T-helper 17 cell (primary cell): ENCODE data around the gene PAGE2B. TPM values are rescaled to one million over a fixed set of nuclear protein-coding genes. Genes with fewer than 3 reads are reported as not detected.
"Not testable (repeated sequence)": the region's sequence is repeated elsewhere in the genome, so short reads cannot be mapped to it uniquely, and the experiment has no call there.

ENCODE experiments used
- ATAC-seq: fragments of 150-1000 bp; cut with Tn5 transposase; 2 replicates; pipeline ENCODE4 v1.10.0; 2021; ENCODE audit warnings: mild to moderate bottlenecking, moderate library complexity
- DNase-seq, 3 donors: peaks; one replicate each; pipeline versions ENCODE4 v3.0.0 to v3.0.0-alpha.2; 2020 to 2021
- H3K9me3 ChIP-seq: one replicate; pipeline ENCODE4 v1.7.0; 2013; ENCODE audit warnings: low read length, mild to moderate bottlenecking; ENCODE audit not compliant: control insufficient read depth, poor library complexity, severe bottlenecking
- H3K27ac Mint-ChIP-seq: one replicate; pipeline ENCODE4 v1.8.0; 2022; ENCODE audit warnings: mild to moderate bottlenecking, moderate library complexity, mixed read lengths
- H3K27me3 Mint-ChIP-seq: one replicate; pipeline ENCODE4 v1.8.0; 2022; ENCODE audit warnings: mixed read lengths
- H3K36me3 Mint-ChIP-seq: one replicate; pipeline ENCODE4 v1.8.0; 2022; ENCODE audit warnings: low read depth, mixed read lengths
- H3K4me1 Mint-ChIP-seq: one replicate; pipeline ENCODE4 v1.8.0; 2022; ENCODE audit warnings: mild to moderate bottlenecking, mixed read lengths
- H3K4me3 Mint-ChIP-seq: one replicate; pipeline ENCODE4 v1.8.0; 2022; ENCODE audit warnings: mild to moderate bottlenecking, moderate library complexity, mixed read lengths
- total RNA-seq, 4 donors: library from RNA in 2 of 4; stranded (reverse) in 2 of 4; gene quantifications; one replicate each; pipeline ENCODE4 v1.2.3 and lab custom pipeline; 2022 to 2026

Gene PAGE2B
- total RNA-seq (not detected), total RNA-seq (lab: John Stamatoyannopoulos, UW) (0.08 to 1.5 reads per million in 2 donors)

- DNase-seq (no peak), ATAC-seq (no peak)
- Mint-ChIP-seq H3K4me1 (no peaks in the 10 kb centered on the region), H3K36me3 (peaks cover 4% of the 10 kb centered on the region), H3K4me3 (no peak within 1 kb of the TSS), H3K27me3 (peaks cover 5% of the 10 kb centered on the region), H3K27ac (no peak within 1 kb of the TSS)
- H3K9me3 ChIP-seq = no peaks in the 10 kb centered on the region
Measured at GRCh38 chrX:55074851-55075467, at the start of gene PAGE2B. Gene PAGE2B, plus strand, starts transcription at chrX:55075030. Its CDS starts 1,012 bp downstream, at chrX:55076042.

- Mint-ChIP-seq H3K4me3 (no peak overlapping the region), H3K27me3 (no peaks in the 10 kb centered on the region), H3K4me1 (peaks cover 5% of the 10 kb centered on the region), H3K36me3 (peaks cover 11% of the 10 kb centered on the region), H3K27ac (peak overlapping the region; percentile 77)
- ATAC-seq = no peak
- no peak for DNase-seq
- no peaks in the 10 kb centered on the region for H3K9me3 ChIP-seq
Measured at GRCh38 chrX:55026143-55026542, 48.7 kb upstream of the PAGE2B start.

- H3K27me3 Mint-ChIP-seq = no peaks in the 10 kb centered on the region
- H3K9me3 ChIP-seq = no peaks in the 10 kb centered on the region
- H3K36me3 Mint-ChIP-seq = peaks cover 8% of the 10 kb centered on the region
- no peak overlapping the region for H3K4me3 Mint-ChIP-seq
- ATAC-seq (no peak), DNase-seq (no peak)
- peak overlapping the region; percentile 77 for H3K27ac Mint-ChIP-seq
- H3K4me1 Mint-ChIP-seq = peaks cover 5% of the 10 kb centered on the region
Measured at GRCh38 chrX:55026840-55027239, 48.0 kb upstream of the PAGE2B start.

GRCh38 chrX:55028040-55028439, 46.8 kb upstream of the PAGE2B start:
- peaks cover 8% of the 10 kb centered on the region for H3K36me3 Mint-ChIP-seq
- H3K4me3 Mint-ChIP-seq = no peak overlapping the region
- DNase-seq (no peak), ATAC-seq (no peak)
- peaks cover 5% of the 10 kb centered on the region for H3K4me1 Mint-ChIP-seq
- H3K9me3 ChIP-seq = no peaks in the 10 kb centered on the region
- no peak overlapping the region for H3K27ac Mint-ChIP-seq
- no peaks in the 10 kb centered on the region for H3K27me3 Mint-ChIP-seq

- H3K27me3 Mint-ChIP-seq = no peaks in the 10 kb centered on the region
- H3K36me3 Mint-ChIP-seq = peaks cover 8% of the 10 kb centered on the region
- ATAC-seq (no peak), DNase-seq (no peak)
- no peak overlapping the region for H3K4me3 Mint-ChIP-seq
- H3K9me3 ChIP-seq = no peaks in the 10 kb centered on the region
- H3K27ac Mint-ChIP-seq = no peak overlapping the region
- peaks cover 5% of the 10 kb centered on the region for H3K4me1 Mint-ChIP-seq
Measured at GRCh38 chrX:55028611-55029010, 46.2 kb upstream of the PAGE2B start.

GRCh38 chrX:55029291-55029690, 45.5 kb upstream of the PAGE2B start:
- ATAC-seq (no peak), DNase-seq (no peak)
- Mint-ChIP-seq H3K27ac (no peak overlapping the region), H3K27me3 (no peaks in the 10 kb centered on the region), H3K4me3 (no peak overlapping the region), H3K36me3 (peaks cover 8% of the 10 kb centered on the region), H3K4me1 (peaks cover 5% of the 10 kb centered on the region)
- H3K9me3 ChIP-seq = no peaks in the 10 kb centered on the region

GRCh38 chrX:55030271-55031205, 44.3 kb upstream of the PAGE2B start, which contains the start of gene ALAS2:
Gene ALAS2, minus strand, starts transcription at chrX:55030977. Its CDS starts 4,977 bp downstream, at chrX:55026000.
- Mint-ChIP-seq H3K36me3 (peaks cover 6% of the 10 kb centered on the region), H3K4me3 (no peak within 1 kb of the TSS), H3K27ac (no peak within 1 kb of the TSS), H3K4me1 (peaks cover 5% of the 10 kb centered on the region), H3K27me3 (no peaks in the 10 kb centered on the region)
- DNase-seq = no peak
- ATAC-seq = no peak
- H3K9me3 ChIP-seq = no peaks in the 10 kb centered on the region

GRCh38 chrX:55033429-55033828, 41.4 kb upstream of the PAGE2B start:
- ATAC-seq (no peak), DNase-seq (no peak)
- no peaks in the 10 kb centered on the region for H3K9me3 ChIP-seq
- no peaks in the 10 kb centered on the region for H3K4me1 Mint-ChIP-seq
- H3K27me3 Mint-ChIP-seq = no peaks in the 10 kb centered on the region
- no peak overlapping the region for H3K27ac Mint-ChIP-seq
- H3K36me3 Mint-ChIP-seq = no peaks in the 10 kb centered on the region
- H3K4me3 Mint-ChIP-seq = no peak overlapping the region

- Mint-ChIP-seq H3K36me3 (no peaks in the 10 kb centered on the region), H3K4me1 (no peaks in the 10 kb centered on the region), H3K4me3 (no peak overlapping the region), H3K27me3 (no peaks in the 10 kb centered on the region), H3K27ac (no peak overlapping the region)
- ATAC-seq = no peak
- H3K9me3 ChIP-seq = no peaks in the 10 kb centered on the region
- no peak for DNase-seq
Measured at GRCh38 chrX:55039471-55039870, 35.4 kb upstream of the PAGE2B start.

GRCh38 chrX:55041514-55041913, 33.3 kb upstream of the PAGE2B start:
- no peaks in the 10 kb centered on the region for H3K36me3 Mint-ChIP-seq
- H3K27me3 Mint-ChIP-seq = no peaks in the 10 kb centered on the region
- ATAC-seq (no peak), DNase-seq (no peak)
- no peaks in the 10 kb centered on the region for H3K4me1 Mint-ChIP-seq
- no peak overlapping the region for H3K27ac Mint-ChIP-seq
- H3K9me3 ChIP-seq = no peaks in the 10 kb centered on the region
- H3K4me3 Mint-ChIP-seq = no peak overlapping the region

- ATAC-seq, H3K4me3 Mint-ChIP-seq, H3K4me1 Mint-ChIP-seq, H3K27me3 Mint-ChIP-seq, H3K9me3 ChIP-seq, H3K36me3 Mint-ChIP-seq, DNase-seq, H3K27ac Mint-ChIP-seq: not testable (repeated sequence)
Measured at GRCh38 chrX:55050599-55050998, 24.2 kb upstream of the PAGE2B start.

- no peak for DNase-seq
- Mint-ChIP-seq H3K4me1 (peaks cover 19% of the 10 kb centered on the region), H3K27ac (peak overlapping the region; percentile 86), H3K4me3 (peak overlapping the region; percentile 84), H3K36me3 (no peaks in the 10 kb centered on the region), H3K27me3 (no peaks in the 10 kb centered on the region)
- H3K9me3 ChIP-seq = no peaks in the 10 kb centered on the region
- ATAC-seq = peak; percentile 86
Measured at GRCh38 chrX:55056820-55057674, 17.8 kb upstream of the PAGE2B start.
